Nucleus accumbens (tissue), 56 donors: ENCODE data around the gene ZBTB17.
A peak's percentile ranks its signal among the peaks of the same experiment; 100 is the strongest.
"Not testable (repeated sequence)": the region's sequence is repeated elsewhere in the genome, so short reads cannot be mapped to it uniquely, and the experiment has no call there.

Experiments
- DNase-seq, 56 donors: peaks; one replicate each; lab custom pipeline; 2025; lab: John Stamatoyannopoulos, UW

Gene ZBTB17

GRCh38 chr1:16012590-16013219 lies 36.8 kb upstream of the ZBTB17 start:
- peak in 11 of 56 donors; percentile 2 to 51 (median 11) for DNase-seq

- no peak for DNase-seq
Observed at GRCh38 chr1:16011936-16012589, 36.2 kb upstream of the ZBTB17 start.

- no peak for DNase-seq
Observed at GRCh38 chr1:16010837-16011236, 34.9 kb upstream of the ZBTB17 start.

GRCh38 chr1:16009678-16010077 lies 33.8 kb upstream of the ZBTB17 start:
- no peak for DNase-seq

- DNase-seq = peak in 49 of 56 donors; percentile 10 to 87 (median 46)
Observed at GRCh38 chr1:16009030-16009460, 33.1 kb upstream of the ZBTB17 start.

GRCh38 chr1:16007671-16008341 lies 31.9 kb upstream of the ZBTB17 start:
- no peak for DNase-seq

GRCh38 chr1:16006552-16007485 lies 30.9 kb upstream of the ZBTB17 start:
- DNase-seq = no peak

- no peak for DNase-seq
Observed at GRCh38 chr1:16006010-16006409, 30.1 kb upstream of the ZBTB17 start.

GRCh38 chr1:16005597-16005996 lies 29.7 kb upstream of the ZBTB17 start:
- DNase-seq = no peak

- not testable (repeated sequence) for DNase-seq
Observed at GRCh38 chr1:16001274-16001673, 25.4 kb upstream of the ZBTB17 start.

GRCh38 chr1:15998929-15999328 lies 23.0 kb upstream of the ZBTB17 start:
- no peak for DNase-seq

- DNase-seq = no peak
Observed at GRCh38 chr1:15997637-15998280, 21.9 kb upstream of the ZBTB17 start.

- no peak for DNase-seq
Observed at GRCh38 chr1:15997076-15997585, 21.2 kb upstream of the ZBTB17 start.

GRCh38 chr1:15994590-15995351 lies 18.9 kb upstream of the ZBTB17 start:
- peak in 50 of 56 donors; percentile 8 to 77 (median 56) for DNase-seq

GRCh38 chr1:15994081-15994480 lies 18.2 kb upstream of the ZBTB17 start:
- no peak for DNase-seq

- DNase-seq = no peak
Observed at GRCh38 chr1:15993666-15994065, 17.8 kb upstream of the ZBTB17 start.

GRCh38 chr1:15992582-15993500 lies 16.9 kb upstream of the ZBTB17 start:
- DNase-seq = no peak

- no peak for DNase-seq
Observed at GRCh38 chr1:15992187-15992553, 16.3 kb upstream of the ZBTB17 start.
